MM.1S (cell line): ENCODE results near the gene SH3TC1.

ENCODE experiments used
- EZH2 ChIP-seq: fragments of 300-600 bp; sonication (generic); optimal IDR thresholded peaks from 2 replicates; pipeline ENCODE3; 2017; ENCODE audit warnings: low read depth, mild to moderate bottlenecking, antibody characterized with exemption, low read length, mixed read lengths
- EZH2phosphoT487 ChIP-seq: fragments of 300-600 bp; sonication (generic); IDR thresholded peaks from 2 replicates; pipeline ENCODE4 v1.6.1; 2018; ENCODE audit warnings: antibody characterized with exemption, low read length
- TF ChIP-seq, protein P1 (sequence below): fragments of 300-600 bp; sonication (generic); IDR thresholded peaks from 2 replicates; pipeline ENCODE4 v1.5.1; 2016; ENCODE audit warnings: antibody characterized with exemption, low read length, mixed read lengths

DNA sequence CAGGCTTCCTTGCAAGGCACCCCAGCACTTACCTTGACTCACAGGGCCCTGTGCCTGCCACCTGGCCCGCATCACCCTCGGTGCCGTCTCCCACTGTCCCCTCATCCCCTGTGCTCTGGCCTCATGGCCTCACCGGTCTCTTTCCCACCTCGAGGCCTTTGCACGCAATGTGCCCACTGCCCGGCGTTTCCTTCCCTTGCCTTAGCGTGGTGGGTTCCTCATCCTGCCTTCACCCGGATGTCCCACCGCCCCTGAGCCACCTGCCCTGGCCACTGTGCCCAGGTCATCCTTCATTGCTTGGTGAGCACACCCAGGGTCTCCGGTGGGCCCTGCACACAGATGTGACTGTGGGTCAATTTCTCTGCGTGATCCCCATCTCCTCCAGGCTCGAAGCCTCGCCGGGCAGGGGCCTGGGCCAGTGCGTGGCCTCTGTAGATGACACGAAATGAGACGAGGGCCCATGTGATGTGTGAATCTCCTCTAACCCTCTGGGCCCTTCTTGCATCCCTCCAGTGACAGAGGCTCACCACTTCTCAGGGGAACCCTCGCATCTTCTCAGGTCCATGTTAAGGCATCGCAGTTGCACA is 75.1 kb downstream of the SH3TC1 start:
- TF ChIP-seq EZH2 (no peak), EZH2phosphoT487 (no peak)
- TF ChIP-seq, protein P1, sequence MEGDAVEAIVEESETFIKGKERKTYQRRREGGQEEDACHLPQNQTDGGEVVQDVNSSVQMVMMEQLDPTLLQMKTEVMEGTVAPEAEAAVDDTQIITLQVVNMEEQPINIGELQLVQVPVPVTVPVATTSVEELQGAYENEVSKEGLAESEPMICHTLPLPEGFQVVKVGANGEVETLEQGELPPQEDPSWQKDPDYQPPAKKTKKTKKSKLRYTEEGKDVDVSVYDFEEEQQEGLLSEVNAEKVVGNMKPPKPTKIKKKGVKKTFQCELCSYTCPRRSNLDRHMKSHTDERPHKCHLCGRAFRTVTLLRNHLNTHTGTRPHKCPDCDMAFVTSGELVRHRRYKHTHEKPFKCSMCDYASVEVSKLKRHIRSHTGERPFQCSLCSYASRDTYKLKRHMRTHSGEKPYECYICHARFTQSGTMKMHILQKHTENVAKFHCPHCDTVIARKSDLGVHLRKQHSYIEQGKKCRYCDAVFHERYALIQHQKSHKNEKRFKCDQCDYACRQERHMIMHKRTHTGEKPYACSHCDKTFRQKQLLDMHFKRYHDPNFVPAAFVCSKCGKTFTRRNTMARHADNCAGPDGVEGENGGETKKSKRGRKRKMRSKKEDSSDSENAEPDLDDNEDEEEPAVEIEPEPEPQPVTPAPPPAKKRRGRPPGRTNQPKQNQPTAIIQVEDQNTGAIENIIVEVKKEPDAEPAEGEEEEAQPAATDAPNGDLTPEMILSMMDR: no peak
